ENCODE measurements around the gene TARS1. TPM values are rescaled to one million over a fixed set of nuclear protein-coding genes. Genes with fewer than 3 reads are reported as not detected.

Gene TARS1
- total RNA-seq, 2 experiments from 2014 or later, result 101 to 105 TPM

- no peaks in the 10 kb centered on the region for H3K9me3 ChIP-seq (ENCODE audit: low read length)
- no peaks in the 10 kb centered on the region for H4K20me1 ChIP-seq (ENCODE audit: insufficient read depth, low read length)
- H3K36me3 ChIP-seq (ENCODE audit: insufficient read depth, low read length), result peaks cover 99% of the 10 kb centered on the region
- intact Hi-C loops (cut with micrococcal nuclease; ENCODE audit: unreplicated experiment), result no loop called here
- no peaks in the 10 kb centered on the region for H3K79me2 ChIP-seq (ENCODE audit: insufficient read depth, low read depth, low read length)
- H3K9me2 ChIP-seq (ENCODE audit: insufficient read depth, low read length), result no peaks in the 10 kb centered on the region
- ChIA-PET CTCF (ENCODE audit: unreplicated experiment) (no interaction called here), POLR2A (interaction anchor here (1.4 kb wide), 1 partner anchor 12 kb away, joined by 4 read pairs; no protein-coding TSS in a partner anchor)
- BruUV-seq (replicated peaks), result no TSS peak
- no peak overlapping the region for H3K27ac ChIP-seq (ENCODE audit: low read depth, low read length, poor library complexity, severe bottlenecking)
- DNase-seq (ENCODE audit: low spot score), result no peak
- H3K4me1 ChIP-seq (ENCODE audit: insufficient read depth, low read length, poor library complexity, severe bottlenecking), result no peaks in the 10 kb centered on the region
- H3K4me3 ChIP-seq (ENCODE audit: low read depth, low read length, poor library complexity, severe bottlenecking), result no peak overlapping the region
- TF ChIP-seq EZH2phosphoT487 (IDR thresholded peaks at IDR 0.05; ENCODE audit: borderline replicate concordance, low read depth, low read length) (no peak), CTCF (conservative IDR thresholded peaks at IDR 0.05; ENCODE audit: low read length) (no peak)
- H3K4me2 ChIP-seq (ENCODE audit: low read length), result no peak overlapping the region
- H2AFZ ChIP-seq (ENCODE audit: low read length), result no peak overlapping the region
Observed at GRCh38 chr5:33457817-33458216, 17.1 kb downstream of the TARS1 start.

GRCh38 chr5:33460210-33460609, 19.4 kb downstream of the TARS1 start:
- Histone ChIP-seq H3K36me3 (ENCODE audit: insufficient read depth, low read length) (peaks cover 96% of the 10 kb centered on the region), H3K9me3 (ENCODE audit: low read length) (no peaks in the 10 kb centered on the region), H4K20me1 (ENCODE audit: insufficient read depth, low read length) (no peaks in the 10 kb centered on the region), H3K27ac (ENCODE audit: low read depth, low read length, poor library complexity, severe bottlenecking) (no peak overlapping the region), H3K4me3 (ENCODE audit: low read depth, low read length, poor library complexity, severe bottlenecking) (no peak overlapping the region), H3K79me2 (ENCODE audit: insufficient read depth, low read depth, low read length) (no peaks in the 10 kb centered on the region), H2AFZ (ENCODE audit: low read length) (no peak overlapping the region), H3K9me2 (ENCODE audit: insufficient read depth, low read length) (no peaks in the 10 kb centered on the region), H3K4me2 (ENCODE audit: low read length) (no peak overlapping the region), H3K4me1 (ENCODE audit: insufficient read depth, low read length, poor library complexity, severe bottlenecking) (no peaks in the 10 kb centered on the region)
- ChIA-PET POLR2A (interaction anchor here (0.6 to 1.5 kb wide), 5 partner anchors 11 to 504 kb away, joined by 3 to 6 read pairs (median 3); no protein-coding TSS in a partner anchor), CTCF (ENCODE audit: unreplicated experiment) (no interaction called here)
- intact Hi-C loops (cut with micrococcal nuclease; ENCODE audit: unreplicated experiment), result no loop called here
- no TSS peak for BruUV-seq (replicated peaks)
- no peak for DNase-seq (ENCODE audit: low spot score)
- no peak for TF ChIP-seq CTCF (conservative IDR thresholded peaks at IDR 0.05; ENCODE audit: low read length)
- TF ChIP-seq EZH2phosphoT487 (IDR thresholded peaks at IDR 0.05; ENCODE audit: borderline replicate concordance, low read depth, low read length), result no peak

GRCh38 chr5:33462456-33462855, 21.7 kb downstream of the TARS1 start:
- no peaks in the 10 kb centered on the region for H3K9me2 ChIP-seq (ENCODE audit: insufficient read depth, low read length)
- no peak for TF ChIP-seq CTCF (conservative IDR thresholded peaks at IDR 0.05; ENCODE audit: low read length)
- no peak for TF ChIP-seq EZH2phosphoT487 (IDR thresholded peaks at IDR 0.05; ENCODE audit: borderline replicate concordance, low read depth, low read length)
- H3K4me3 ChIP-seq (ENCODE audit: low read depth, low read length, poor library complexity, severe bottlenecking), result no peak overlapping the region
- H3K79me2 ChIP-seq (ENCODE audit: insufficient read depth, low read depth, low read length), result no peaks in the 10 kb centered on the region
- H4K20me1 ChIP-seq (ENCODE audit: insufficient read depth, low read length), result no peaks in the 10 kb centered on the region
- no peaks in the 10 kb centered on the region for H3K9me3 ChIP-seq (ENCODE audit: low read length)
- BruUV-seq (replicated peaks), result no TSS peak
- no peaks in the 10 kb centered on the region for H3K4me1 ChIP-seq (ENCODE audit: insufficient read depth, low read length, poor library complexity, severe bottlenecking)
- ChIA-PET POLR2A (no interaction called here), CTCF (ENCODE audit: unreplicated experiment) (no interaction called here)
- H3K4me2 ChIP-seq (ENCODE audit: low read length), result no peak overlapping the region
- intact Hi-C loops (cut with micrococcal nuclease; ENCODE audit: unreplicated experiment), result no loop called here
- H2AFZ ChIP-seq (ENCODE audit: low read length), result no peak overlapping the region
- no peak overlapping the region for H3K27ac ChIP-seq (ENCODE audit: low read depth, low read length, poor library complexity, severe bottlenecking)
- H3K36me3 ChIP-seq (ENCODE audit: insufficient read depth, low read length), result peaks cover 94% of the 10 kb centered on the region
- DNase-seq (ENCODE audit: low spot score), result no peak
